SKM-1 treated with dmso at 0.1 percent for 144 hours (cell line): ENCODE data around the gene MACROH2A1.

Source experiments
- DNase-seq: peaks from one replicate; lab custom pipeline; 2025; ENCODE audit not compliant: unreplicated experiment; lab: John Stamatoyannopoulos, UW

The MACROH2A1 gene

GRCh38 chr5:135294793-135295192 is 104.2 kb downstream of the MACROH2A1 start:
- DNase-seq, result no peak

DNA sequence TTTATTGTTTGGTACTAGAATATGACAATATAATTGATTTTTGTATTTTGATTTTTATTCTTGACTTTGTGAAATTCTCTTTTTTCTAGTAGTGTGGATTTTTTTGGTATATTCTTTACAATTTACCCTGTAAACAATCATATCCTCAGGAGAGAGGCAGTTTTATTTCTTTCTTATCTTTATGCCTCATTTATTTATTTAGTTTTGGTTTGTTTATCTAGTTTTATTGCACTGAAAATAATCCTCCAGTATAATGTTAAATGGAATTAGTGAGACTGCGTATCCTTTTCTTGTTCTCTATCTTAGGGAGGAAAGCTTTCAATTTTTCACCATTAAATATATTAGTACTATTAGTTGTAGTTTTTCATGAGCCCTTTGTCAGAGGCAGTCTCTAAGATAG is 109.4 kb downstream of the MACROH2A1 start:
- no peak for DNase-seq

DNA sequence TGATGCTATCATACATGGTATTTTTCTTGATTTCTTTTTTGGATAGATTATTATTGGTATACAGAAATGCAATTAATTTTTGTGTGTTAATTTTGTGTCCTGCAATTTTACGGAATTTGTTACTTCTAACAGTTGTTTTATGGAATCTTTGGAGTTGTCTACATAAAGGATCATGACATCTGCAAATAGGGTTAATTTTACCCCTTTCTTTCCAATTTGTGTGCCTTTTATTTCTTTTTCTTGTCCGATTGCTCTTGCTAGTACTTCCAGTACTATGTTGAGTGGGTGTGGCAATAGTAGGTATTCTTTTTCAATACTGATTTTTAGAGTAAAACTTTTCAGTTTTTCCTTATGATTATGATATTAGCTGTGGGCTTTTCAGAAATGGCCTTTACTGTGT is 111.5 kb downstream of the MACROH2A1 start:
- no peak for DNase-seq
